ENCODE results near the gene NUDT9. TPM values are rescaled to one million over a fixed set of nuclear protein-coding genes. Genes with fewer than 3 reads are reported as not detected.
"Not testable (repeated sequence)": the region's sequence is repeated elsewhere in the genome, so short reads cannot be mapped to it uniquely, and the experiment has no call there.

The NUDT9 gene
- polyA plus RNA-seq, 3 donors: 66.1 to 74.1 (median 69.7) TPM

DNA sequence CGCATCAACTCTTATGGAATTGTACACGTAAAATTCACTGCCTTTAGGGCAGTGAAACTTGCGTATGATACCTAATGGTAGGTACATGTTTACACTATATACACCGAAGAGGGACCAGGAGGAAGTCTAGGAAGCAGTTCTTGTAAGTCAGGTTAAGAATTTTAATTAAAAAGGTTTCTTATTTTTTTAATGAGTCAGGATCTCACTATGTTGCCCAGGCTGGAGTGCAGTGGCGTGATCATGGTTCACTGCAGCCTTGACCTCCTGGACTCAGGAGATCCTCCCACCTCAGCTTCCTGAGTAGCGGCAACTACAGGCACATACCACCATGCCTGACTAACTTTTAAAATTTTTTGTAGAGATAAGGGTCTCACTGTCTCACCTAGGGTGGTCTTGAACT, 6.6 kb downstream of the NUDT9 start:
- DNase-seq (ENCODE audit: extremely low read depth in 1 of 11, low read depth in 9 of 11, low spot score in 4 of 11): no peak

DNA sequence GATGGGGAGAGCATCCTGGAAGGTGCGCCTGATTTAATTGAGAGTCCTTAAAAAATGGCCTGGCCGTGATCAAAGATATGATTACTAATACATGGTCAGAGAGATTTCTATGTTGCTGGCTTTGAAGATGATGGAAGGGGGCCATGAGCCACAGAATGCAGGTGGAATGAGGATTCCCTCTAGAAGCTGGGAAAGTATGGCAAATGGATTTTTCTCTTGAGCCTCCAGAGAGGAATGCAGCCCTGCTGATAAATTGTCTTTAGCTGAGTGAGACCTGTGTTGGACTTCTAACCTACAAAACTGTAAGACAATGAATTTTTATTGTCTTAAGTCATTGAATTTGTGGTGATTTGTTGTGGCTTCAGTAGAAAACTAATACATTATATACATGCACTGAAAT, 7.7 kb downstream of the NUDT9 start:
- DNase-seq (ENCODE audit: extremely low read depth in 1 of 11, low read depth in 9 of 11, low spot score in 4 of 11): no peak

DNA sequence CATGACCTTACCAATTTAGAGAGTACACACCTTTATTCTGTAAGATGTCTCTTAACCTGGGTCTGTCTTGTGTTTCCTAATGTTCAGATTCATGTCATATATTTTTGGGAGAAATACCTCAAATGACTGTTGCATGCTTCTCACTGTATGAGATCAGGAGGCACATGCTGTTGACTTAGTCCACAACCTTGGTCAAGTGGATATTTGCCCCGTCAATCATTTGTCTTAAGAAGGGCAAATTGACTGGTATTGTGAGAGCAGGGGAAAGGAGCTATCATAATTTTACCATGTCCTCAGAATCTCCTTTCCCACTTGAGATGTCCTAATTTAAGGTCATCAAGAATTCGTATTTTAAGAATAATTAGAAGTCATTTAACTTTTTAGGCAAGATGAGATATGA, 11.0 kb downstream of the NUDT9 start:
- DNase-seq (ENCODE audit: extremely low read depth in 1 of 11, low read depth in 9 of 11, low spot score in 4 of 11): no peak

DNA sequence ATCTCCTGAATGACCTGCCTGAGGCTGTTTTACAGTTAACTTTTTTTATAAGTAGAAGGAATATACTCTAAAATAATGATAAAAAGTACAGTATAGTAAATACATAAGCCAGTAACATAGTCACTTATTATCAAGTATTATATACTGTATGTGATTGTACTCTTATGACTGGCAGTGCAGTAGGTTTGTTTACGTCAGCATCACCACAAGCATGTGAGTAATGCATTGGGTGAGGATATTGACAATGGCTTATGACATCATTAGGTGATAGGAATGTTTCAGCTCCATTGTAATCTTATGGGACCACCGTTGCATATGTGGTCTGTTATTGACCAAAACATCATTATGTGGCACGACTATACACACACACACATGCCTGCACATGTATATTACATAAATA, 20.5 kb downstream of the NUDT9 start:
- no peak for DNase-seq (ENCODE audit: extremely low read depth in 1 of 11, low read depth in 9 of 11, low spot score in 4 of 11)

DNA sequence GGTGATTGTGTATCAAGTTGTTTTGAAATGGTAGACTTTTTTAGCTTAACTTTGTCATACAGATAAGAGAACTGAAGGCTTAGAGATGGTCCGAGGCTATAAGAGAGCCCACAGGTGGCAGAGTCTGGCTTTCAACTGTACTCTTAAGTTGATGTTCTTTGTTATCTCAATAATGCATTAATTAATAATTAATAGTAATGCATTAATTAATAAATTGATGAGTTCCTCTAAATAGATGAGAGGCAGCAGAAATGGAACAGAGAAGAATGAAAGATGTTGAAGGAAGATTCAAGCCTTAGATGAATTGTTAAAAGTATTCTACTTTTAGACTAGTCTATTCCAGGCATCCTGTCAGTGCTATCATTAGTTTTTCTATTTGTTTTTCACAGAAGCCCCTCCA, 22.4 kb downstream of the NUDT9 start:
- DNase-seq (ENCODE audit: extremely low read depth in 1 of 11, low read depth in 9 of 11, low spot score in 4 of 11): no peak

DNA sequence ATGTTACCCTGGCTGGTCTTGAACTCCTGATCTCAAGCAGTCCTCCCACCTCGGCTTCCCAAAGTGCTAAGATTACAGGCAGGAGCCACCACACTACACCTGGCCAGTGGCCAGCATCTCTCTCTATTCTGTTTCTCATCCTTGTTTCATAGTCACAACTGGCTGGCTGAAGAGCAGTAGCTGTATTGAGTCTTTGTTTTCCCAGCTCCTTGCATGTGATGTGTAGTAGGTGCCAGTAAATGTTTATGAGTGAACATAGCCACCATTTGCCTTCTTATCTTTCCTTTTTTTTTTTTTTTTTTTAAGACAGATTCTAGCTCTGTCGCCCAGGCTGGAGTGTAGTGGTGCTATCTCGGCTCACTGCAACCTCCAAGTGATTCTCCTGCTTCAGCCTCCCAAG, 23.6 kb downstream of the NUDT9 start:
- DNase-seq (ENCODE audit: extremely low read depth in 1 of 11, low read depth in 9 of 11, low spot score in 4 of 11): no peak

DNA sequence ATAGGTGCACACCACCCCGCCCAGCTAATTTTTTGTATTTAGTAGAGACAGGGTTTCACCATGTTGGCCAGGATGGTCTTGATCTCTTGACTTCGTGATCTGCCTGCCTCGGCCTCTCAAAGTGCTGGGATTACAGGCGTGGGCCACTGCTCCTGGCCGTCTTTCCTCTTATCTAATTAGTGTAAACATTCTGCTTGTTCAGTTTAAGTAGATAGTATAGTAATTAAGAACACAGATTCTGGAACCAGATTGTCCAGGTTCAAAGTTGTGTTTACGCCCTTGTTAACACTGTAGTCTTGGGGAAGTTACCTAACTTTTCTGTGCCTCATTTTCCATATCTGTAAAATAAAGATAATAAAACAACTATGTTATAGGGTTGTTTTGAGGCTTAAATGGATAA, 24.0 kb downstream of the NUDT9 start:
- DNase-seq (ENCODE audit: extremely low read depth in 1 of 11, low read depth in 9 of 11, low spot score in 4 of 11): not testable (repeated sequence)

DNA sequence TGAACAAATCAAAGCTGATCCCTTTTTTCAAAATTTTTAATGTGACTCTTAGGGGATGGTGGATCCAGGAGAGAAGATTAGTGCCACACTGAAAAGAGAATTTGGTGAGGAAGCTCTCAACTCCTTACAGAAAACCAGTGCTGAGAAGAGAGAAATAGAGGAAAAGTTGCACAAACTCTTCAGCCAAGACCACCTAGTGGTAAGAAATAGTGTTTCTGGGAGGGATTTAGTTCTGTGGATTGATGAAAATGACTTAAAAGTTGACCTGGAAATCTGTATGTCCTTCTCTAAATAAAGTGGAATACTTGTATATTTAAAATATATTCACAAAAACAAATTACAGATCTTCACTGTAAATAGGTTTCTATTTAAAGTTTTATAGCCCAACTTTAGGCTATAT, 29.2 kb downstream of the NUDT9 start:
- DNase-seq (ENCODE audit: extremely low read depth in 1 of 11, low read depth in 9 of 11, low spot score in 4 of 11): no peak

DNA sequence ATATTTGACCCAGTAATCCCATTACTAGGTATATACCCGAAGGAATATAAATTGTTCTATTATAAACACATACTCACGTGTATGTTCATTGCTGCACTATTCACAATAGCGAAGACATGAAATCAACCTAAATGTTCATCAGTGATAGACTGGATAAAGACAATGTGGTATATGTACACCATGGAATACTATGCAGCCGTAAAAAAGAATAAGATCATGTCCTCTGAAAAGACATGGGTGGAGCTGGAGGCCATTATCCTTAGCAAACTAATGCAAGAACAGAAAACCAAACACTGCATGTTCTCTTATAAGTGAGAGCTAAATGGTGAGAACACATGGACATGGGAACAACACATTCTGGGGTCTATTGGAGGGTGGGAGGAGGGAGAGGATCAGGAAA, 36.5 kb downstream of the NUDT9 start:
- DNase-seq (ENCODE audit: extremely low read depth in 1 of 11, low read depth in 9 of 11, low spot score in 4 of 11): no peak

DNA sequence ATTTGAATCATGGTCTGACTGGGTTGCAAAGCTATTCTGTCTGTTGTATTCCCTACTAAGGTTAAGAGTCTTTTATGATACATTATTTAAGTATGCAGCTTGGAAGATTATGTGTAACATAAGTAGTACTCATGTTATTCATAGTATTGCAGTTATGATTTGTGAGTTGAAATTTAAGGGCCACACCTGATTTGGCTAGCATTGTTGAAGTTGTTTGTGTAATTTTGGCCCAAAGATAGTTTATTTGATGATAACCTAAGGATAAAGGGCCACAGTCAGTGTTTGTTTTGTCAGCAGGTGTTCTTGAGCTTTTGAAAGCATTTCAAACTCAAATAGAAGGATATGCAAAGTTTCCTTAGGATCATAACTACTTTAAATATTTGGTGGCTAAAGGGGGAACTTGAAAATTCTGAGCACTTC, 38.9 kb downstream of the NUDT9 start:
- no peak for DNase-seq (ENCODE audit: extremely low read depth in 1 of 11, low read depth in 9 of 11, low spot score in 4 of 11)

DNA sequence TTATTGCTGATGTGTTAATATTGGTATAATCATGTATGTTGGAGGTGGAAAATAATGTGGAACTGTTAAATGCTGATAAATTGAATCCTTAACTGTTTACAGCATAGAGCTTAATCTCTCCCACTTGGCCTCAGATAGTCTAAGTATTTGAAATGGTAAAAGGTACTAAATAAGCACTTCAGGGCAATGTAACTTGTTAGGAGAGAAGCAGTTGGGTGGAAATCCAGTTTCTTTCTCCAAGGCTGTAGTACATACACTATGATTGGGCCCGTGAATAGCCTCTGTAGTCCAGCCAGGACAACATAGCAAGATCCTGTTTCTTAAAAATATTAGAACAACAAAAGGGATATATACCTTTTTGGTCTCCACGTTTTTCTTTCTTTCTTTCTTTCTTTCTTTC, 39.7 kb downstream of the NUDT9 start:
- no peak for DNase-seq (ENCODE audit: extremely low read depth in 1 of 11, low read depth in 9 of 11, low spot score in 4 of 11)

DNA sequence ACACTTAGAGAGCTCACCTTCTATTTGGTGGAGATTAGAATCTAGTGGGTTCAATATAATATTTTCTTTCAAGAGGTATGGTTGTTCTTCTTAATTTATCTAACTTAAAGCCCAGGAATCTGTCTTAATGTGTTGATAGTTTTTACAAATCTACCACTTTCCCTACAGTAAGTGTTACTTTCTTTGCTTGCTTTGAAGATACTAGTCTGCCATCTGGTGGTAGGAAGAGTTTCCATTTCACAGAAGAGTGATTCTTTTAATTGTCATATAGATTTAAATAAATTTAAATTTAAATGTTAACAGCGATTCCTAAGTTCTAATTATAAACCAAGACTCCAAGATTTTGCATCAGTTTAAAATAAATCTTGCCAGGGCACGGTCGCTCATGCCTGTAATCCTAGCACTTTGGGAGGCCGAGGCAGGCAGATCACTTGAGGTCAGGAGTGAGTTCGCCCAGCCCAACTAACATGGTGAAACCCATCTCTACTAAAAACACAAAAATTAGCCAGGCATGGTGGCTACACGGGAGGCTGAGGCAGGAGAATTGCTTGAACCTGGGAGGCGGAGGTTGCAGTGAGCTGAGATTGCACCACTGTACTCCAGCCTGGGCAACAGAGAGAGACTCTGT, 43.5 kb downstream of the NUDT9 start:
- DNase-seq (ENCODE audit: extremely low read depth in 1 of 11, low read depth in 9 of 11, low spot score in 4 of 11): peak in 10 of 11 donors; percentile 9 to 48 (median 20)

DNA sequence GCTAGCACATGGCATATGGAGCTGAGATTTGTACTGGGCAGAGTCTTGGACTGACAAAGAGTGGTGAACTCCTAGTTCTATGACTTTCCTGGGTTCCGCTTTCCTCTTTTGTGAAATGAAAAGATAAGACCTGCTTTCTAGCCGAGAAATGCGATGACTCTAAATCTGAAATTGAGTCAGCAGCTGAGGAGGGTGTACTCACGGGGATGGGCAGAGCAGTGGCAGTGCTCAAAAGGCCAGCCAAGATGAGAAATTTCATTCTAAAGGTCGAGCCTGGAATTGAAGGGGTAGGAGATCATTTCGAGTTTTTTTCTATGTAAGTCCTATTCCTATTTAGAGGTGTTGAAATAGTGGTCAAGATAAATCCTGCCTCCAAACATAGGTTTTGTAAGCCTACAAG, 47.0 kb downstream of the NUDT9 start:
- DNase-seq (ENCODE audit: extremely low read depth in 1 of 11, low read depth in 9 of 11, low spot score in 4 of 11): no peak

DNA sequence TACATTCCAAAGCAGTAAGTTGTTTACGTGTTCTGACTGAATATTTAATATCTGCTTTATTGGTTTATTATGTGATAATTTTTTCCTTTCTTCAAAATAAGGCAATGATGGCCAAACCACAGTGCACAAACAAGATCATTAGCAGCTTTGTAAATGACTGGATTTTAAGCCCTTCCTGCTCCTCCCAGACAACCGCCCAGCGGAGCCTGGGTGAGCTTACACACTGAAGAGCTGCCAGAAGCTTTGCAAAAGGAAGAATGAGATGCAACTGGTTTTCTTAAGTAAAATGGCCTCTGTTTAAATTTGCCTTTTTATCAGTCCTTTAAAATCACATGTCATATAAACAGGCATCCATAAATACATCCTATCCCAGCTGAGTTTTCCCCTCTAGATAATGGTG, 54.6 kb downstream of the NUDT9 start:
- no peak for DNase-seq (ENCODE audit: extremely low read depth in 1 of 11, low read depth in 9 of 11, low spot score in 4 of 11)

DNA sequence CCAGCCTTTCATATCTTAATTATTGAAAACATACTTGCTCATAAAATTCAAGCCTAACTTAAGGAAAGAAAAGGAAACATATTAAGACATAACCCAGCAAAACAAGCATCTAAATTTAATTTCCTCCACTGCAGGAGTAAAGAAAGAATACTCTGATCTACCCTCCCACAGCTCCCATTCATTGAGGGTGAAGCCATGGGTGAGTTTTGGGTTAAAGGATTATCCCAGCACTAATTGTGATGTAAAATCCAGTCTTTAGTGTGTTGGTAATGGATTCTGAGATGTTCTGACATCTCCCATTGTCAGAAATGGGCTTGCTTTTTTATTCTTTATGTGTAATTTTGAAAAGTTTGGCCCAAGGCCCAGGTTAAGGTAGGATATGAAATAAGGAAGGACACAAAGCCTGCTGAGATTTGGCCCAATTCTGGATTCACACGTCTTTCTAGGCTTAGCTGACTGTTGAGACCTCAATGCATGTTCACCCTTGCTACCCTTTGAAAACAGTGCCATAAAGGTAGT, 56.4 kb downstream of the NUDT9 start:
- DNase-seq (ENCODE audit: extremely low read depth in 1 of 11, low read depth in 9 of 11, low spot score in 4 of 11): no peak

DNA sequence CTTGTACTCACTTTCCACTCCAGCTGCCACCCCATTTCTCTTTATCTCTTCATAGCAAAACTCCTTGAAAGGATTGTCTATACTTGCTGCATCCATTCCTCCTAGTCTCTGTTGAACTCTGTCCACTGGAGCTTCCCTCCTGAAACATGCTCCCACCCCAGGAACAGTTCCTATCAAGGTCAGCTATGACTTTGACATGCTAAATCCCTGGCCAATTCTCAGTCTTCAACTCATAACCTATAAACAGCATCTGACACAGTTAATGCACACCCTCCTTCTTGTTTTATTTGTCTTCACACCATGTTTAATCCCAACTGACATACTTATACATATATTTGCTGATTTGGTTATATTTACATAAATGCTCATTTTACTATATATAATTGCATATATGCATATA, 59.0 kb downstream of the NUDT9 start:
- DNase-seq (ENCODE audit: extremely low read depth in 1 of 11, low read depth in 9 of 11, low spot score in 4 of 11): no peak

DNA sequence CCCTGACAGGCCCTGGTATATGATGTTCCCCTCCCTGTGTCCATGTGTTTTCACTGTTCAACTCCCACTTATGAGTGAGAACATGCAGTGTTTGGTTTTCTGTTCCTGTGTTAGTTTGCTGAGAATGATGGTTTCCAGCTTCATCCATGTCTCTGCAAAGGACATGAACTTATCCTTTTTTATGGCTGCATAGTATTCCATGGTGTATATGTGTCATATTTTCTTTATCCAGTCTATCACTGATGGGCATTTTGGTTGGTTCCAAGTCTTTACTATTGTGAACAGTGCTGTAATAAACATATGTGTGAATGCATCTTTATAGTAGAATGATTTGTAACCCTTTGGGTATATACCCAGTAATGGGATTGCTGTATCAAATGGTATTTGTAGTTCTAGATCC, 60.9 kb downstream of the NUDT9 start:
- not testable (repeated sequence) for DNase-seq (ENCODE audit: extremely low read depth in 1 of 11, low read depth in 9 of 11, low spot score in 4 of 11)

DNA sequence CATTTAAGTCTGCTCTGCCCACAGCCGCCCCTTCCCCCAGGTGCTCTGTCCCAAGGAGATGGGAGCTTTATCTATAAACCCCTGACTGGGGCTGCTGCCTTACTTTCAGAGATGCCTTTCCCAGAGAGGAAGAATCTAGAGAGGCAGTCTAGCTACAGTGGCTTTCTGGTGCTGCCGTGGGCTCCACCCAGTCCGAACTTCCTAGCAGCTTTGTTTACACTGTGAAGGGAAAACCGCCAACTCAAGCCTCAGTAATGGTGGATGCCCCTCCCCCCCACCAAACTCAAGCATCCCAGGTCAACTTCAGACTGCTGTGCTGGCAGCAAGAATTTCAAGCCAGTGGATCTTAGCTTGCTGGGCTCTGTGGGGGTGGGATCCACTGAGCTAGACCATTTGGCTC, 66.3 kb downstream of the NUDT9 start:
- not testable (repeated sequence) for DNase-seq (ENCODE audit: extremely low read depth in 1 of 11, low read depth in 9 of 11, low spot score in 4 of 11)

DNA sequence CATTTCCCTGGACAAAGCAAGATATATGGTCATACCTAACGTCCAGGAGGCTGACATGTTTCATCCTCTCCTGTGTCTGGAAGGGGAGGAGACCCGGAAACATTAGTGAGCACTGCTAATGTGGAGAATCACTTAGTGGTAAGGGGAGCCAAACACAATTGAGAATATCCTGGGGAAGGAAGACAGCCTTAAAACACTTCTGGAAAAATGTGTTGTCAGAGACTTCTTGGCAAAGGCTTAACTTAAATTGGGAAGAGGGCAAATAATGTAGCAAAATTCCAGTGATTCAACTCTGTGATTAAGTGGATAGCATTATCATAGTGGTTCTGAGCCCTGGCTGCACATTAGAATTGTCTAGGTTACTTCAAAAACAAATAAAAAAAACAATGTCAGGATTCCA, 67.3 kb downstream of the NUDT9 start:
- no peak for DNase-seq (ENCODE audit: extremely low read depth in 1 of 11, low read depth in 9 of 11, low spot score in 4 of 11)

DNA sequence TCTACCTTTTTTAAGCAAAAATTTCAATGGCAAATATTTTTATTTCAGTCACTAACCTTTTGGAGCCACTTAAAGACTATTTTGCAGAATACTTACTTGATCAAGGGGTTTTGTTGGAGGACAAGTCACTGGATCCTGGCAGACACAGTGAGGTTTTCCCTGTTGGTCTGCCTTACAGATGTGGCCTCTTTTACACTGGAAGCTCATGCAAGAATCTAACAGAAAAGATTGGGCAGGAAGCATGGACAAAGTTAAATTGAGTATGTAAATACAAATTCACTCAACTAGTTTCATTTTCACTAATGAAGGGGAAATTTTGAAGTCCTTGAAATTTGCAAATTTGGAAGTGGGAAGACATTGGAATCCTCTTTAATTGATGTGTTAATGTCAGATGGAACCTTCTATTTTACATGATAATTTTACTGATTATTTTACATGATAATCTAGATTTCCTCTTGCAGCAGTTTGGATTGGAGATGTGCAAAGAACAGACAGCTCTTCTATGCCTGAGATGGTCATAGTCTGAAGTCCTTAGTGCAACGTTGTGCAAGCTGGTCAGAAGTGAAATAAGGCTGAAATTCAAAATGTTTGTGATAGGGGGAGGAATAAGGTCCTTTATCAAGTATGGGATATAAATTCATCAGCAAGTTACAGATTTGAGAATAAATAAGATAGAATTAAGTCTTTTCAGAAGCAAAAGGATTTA, 68.4 kb downstream of the NUDT9 start:
- no peak for DNase-seq (ENCODE audit: extremely low read depth in 1 of 11, low read depth in 9 of 11, low spot score in 4 of 11)

DNA sequence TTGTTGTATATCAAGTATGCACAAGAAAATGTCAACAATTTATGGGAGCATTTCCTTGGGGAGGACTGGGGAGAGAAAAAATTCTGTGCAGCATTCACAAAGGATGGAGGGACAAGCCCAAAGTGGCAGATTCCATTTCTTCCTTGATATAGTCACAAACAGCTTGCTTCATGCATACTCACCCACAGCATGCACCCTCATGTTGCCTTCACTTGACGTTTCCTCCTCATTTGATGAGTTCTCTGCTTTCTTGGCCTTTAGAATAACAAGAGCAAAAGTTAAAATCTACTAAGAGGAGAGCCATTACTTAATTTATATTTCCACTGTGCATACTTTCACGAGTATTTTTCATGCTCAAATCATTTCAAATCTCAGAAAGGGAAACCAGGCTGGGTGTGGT, 69.1 kb downstream of the NUDT9 start:
- no peak for DNase-seq (ENCODE audit: extremely low read depth in 1 of 11, low read depth in 9 of 11, low spot score in 4 of 11)
